GM19240 (cell line): ENCODE results near the gene NSG1.

Source experiments
- DNase-seq: peaks from one replicate; pipeline ENCODE4 v3.0.0; 2011; ENCODE audit warnings: low spot score; ENCODE audit not compliant: insufficient read length

Gene NSG1

GRCh38 chr4:4430492-4431195 is 43.7 kb downstream of the NSG1 start:
- DNase-seq: peak; percentile 48

GRCh38 chr4:4432341-4433125 is 45.6 kb downstream of the NSG1 start:
- no peak for DNase-seq

- no peak for DNase-seq
Measured at GRCh38 chr4:4433941-4434340, 47.0 kb downstream of the NSG1 start.

GRCh38 chr4:4436244-4436823 is 49.4 kb downstream of the NSG1 start:
- no peak for DNase-seq

GRCh38 chr4:4437798-4438470 is 51.0 kb downstream of the NSG1 start:
- no peak for DNase-seq

DNA sequence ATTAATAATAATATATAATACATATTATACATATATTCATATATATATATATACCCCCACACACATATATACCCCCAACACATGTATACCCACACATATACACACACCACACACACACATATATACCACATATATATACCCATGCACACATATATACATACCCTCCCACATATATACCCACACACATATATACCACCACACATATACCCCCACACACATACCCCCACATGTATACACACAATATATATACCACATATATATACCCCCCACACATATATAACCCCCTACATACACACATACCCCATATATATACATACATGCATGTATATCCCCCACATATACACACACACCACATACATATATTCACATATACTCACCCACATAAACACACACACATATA is 52.0 kb downstream of the NSG1 start:
- no peak for DNase-seq

DNA sequence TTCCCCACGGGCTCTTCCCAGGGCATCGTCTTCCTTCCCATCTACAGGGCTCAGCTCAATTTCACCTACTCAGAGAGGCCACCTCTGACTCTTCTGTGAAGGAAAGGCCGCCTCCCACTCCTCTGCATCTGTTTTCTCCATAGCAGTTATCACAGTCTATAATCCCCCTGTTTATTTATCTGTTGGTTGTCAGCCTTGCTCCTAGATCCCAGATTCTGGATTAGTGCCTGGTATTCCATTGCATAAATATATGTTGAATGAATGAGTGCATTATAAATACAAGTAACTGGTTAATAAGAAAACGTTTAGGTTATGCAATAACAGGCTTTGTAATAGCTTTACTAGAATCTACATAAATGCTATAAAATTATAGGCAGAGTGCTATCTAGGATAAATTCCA is 52.9 kb downstream of the NSG1 start:
- DNase-seq: no peak

GRCh38 chr4:4440333-4441061 is 53.6 kb downstream of the NSG1 start:
- no peak for DNase-seq

DNA sequence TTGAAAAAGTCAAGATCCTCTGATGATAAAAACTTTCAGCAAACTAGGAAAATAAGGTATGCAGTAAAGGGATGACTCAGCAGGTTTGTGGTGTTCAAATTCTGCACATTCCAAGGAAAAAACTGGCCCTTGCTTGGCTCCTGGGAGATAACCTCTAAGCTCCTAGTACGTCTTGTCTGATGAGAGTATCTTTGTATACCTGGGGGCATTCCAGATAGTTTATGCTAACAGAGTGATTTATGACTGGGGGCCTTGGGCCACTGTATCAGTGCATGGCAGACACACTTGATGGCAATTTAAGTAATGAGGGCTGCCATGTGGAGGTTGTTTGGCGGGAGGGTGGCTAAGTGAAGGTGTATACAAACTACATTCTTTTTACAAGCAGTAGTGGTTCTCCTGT is 56.9 kb downstream of the NSG1 start:
- DNase-seq: no peak

GRCh38 chr4:4446434-4446833 is 59.5 kb downstream of the NSG1 start:
- no peak for DNase-seq

DNA sequence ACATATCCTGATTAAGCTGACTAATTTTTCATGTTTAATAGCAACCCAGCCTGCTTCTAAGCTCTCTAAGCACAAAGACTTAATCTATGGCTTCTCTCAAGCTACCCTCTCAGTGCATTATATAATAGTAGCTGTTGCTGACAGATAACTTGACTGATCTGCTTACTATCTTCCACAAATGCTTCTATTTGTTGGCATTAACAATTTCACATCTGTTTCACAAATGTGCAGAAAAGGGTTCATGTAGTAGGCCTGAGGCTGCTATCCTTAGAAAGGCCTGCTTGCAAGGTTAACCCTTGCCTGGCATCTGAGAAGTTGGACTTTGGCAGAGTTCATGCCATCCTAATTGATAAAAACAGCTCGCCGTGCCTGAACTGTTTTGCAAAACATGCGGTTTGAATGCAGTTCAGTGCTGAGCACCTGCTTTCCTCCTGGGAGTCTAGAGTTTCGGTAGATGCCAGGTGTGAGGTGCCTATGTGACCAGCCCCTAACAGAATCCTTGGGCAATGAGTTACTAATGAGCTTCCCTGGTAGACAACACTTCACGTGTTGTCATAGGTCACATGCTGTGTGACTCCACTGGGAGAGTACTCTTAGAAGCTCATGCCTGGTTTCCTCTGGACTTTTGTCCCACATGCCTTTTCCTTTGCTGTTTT is 68.4 kb downstream of the NSG1 start:
- DNase-seq: no peak

DNA sequence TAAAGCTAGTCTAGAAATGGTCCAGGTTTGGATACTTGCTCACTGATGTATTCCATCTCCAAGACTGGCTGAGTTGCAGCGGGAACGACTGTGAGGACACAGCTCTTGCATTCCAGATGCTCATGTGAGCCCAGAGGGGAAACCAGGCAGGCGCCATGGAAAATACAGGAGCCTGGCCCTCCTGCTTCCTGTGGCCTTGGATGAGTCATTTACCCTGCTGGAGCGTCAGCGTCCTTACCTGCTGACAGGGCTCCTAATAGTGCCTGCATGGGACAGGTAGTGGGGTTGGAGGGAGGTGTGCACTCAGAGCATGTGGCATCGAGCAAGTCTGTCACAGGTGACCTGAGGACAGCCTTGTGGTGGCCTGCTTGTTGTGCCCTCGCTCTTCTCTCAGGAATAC is 69.4 kb downstream of the NSG1 start:
- no peak for DNase-seq

GRCh38 chr4:4456816-4457578 is 70.1 kb downstream of the NSG1 start:
- DNase-seq: no peak

GRCh38 chr4:4457803-4458553 is 71.1 kb downstream of the NSG1 start:
- no peak for DNase-seq

GRCh38 chr4:4459181-4459580 is 72.3 kb downstream of the NSG1 start:
- no peak for DNase-seq

- no peak for DNase-seq
Measured at GRCh38 chr4:4460759-4461158, 73.9 kb downstream of the NSG1 start.

DNA sequence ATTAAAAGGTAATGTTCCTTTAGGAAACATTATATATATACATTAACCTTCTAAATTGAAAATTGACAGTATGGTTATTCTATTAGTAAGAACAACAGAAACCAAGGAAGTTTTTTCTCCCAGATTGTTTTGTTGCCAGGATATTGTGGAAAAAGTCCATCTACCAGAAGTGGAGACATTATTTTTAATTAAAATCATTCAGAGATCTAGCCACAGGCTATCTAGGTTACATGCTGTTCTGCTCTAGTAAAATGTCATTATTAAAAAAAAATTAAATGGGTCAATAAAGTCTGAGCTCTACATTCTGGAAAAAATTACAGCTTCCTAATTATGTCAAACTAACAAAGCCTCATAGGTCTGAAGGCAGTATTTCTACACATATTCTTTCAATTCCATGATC is 74.3 kb downstream of the NSG1 start:
- no peak for DNase-seq

DNA sequence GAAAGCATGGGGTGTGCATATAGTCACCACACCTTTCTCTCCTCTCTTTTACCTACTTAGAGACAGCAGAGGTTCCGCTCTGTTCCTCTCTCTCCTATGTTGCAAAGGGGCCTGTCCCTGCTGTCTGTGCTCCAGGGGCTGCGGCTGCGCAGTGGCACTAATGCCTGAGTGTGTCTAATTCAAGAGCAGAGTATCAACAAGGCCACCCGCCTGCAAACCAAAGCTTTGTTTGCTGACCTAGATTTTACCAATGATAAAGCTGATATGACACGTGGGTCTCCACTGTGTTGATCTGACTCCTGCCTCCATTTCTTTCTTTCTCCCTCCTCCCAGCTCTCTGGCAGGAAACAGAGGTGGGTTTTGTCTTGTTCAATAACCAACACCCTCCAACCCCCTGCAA is 74.9 kb downstream of the NSG1 start:
- DNase-seq: no peak

GRCh38 chr4:4462970-4463369 is 76.1 kb downstream of the NSG1 start:
- no peak for DNase-seq
